NK-92 (cell line): ENCODE data around the gene DUSP8.
"Not testable (repeated sequence)": the region's sequence is repeated elsewhere in the genome, so short reads cannot be mapped to it uniquely, and the experiment has no call there.

Experiments
- DNase-seq: peaks from one replicate; lab custom pipeline; 2025; ENCODE audit not compliant: unreplicated experiment; lab: John Stamatoyannopoulos, UW

Gene DUSP8

DNA sequence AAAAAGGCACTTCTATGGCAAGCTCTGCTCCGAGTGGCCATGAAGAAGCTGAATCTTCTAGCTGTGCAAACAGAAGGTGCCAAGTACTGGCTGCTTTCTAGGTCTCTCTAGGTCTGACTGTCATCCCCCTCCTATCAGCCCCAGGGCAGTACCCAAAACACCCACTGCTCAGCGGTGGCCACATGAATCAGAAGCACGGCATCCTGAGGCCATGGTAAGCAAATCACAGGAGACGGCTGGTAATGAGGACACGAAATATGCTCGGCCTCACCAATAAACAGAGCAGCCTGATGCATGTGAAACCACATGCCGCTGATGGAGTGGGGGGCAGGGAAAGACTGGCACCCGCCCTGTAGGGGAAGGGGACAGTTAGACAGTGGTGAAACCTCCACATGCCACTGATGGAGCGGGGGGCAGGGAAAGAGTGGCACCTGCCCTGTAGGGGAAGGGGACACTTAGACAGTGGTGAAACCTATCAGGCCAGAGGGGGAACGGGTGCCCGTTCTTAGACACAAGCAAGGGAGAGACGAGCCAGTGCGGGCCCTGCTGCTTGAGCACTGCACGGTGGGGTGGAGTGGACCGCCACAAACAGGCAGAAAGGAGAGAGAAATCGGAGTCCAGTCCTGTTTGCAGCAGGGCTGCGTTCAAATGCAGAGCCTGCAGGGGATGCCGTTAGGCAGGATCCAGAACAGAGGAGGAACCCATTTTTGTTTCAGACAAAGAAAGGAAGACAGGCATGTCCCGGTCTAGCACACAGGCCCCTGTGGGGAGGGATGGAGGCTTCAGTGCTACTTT lies 55.6 kb downstream of the DUSP8 start:
- no peak for DNase-seq

DNA sequence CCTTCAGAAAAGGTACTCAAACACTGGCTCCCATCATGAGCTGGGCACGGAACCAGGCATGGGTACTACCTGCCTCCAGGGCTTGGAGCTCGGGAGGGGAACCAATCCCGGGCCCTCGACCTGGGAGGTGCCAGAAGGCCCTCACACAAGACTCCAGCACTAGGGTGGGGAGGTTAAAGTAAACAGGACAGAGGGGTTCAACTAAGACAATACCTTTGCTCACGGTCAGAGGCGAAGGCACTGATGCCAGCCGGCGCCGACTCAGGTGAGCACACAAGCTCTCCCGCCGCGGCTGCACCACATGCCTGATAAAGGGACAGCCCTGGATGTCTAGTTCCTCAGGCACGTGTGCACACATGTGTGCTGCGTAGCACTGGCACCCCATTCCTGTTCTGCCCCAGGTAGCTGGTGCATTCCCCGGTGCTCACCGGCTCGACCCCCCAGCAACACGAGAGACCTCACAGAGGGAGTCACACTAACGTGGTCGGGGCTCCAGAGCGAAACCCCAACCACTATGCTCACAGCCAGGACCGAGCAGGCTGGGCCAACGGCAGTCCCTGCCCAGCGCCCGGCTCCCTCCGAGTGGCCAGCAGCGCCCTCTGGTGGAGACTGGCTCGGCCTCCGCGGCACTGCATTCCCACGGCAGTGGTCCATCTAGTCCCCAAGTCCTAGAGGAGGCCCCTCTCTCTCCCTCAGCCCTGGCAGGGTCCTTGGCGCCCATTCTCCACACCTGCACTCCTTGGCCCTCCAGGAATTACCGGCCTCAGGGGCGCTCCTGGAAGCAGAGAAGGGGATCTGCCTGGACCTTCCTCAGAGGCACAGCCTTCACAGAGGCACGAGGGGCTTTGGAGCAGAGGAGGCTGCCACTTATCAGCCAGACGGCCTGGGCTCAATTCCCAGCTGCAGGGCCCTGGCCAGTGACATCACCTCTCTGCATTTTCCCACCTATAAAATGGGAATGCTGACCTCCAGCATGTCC lies 56.7 kb downstream of the DUSP8 start:
- no peak for DNase-seq

DNA sequence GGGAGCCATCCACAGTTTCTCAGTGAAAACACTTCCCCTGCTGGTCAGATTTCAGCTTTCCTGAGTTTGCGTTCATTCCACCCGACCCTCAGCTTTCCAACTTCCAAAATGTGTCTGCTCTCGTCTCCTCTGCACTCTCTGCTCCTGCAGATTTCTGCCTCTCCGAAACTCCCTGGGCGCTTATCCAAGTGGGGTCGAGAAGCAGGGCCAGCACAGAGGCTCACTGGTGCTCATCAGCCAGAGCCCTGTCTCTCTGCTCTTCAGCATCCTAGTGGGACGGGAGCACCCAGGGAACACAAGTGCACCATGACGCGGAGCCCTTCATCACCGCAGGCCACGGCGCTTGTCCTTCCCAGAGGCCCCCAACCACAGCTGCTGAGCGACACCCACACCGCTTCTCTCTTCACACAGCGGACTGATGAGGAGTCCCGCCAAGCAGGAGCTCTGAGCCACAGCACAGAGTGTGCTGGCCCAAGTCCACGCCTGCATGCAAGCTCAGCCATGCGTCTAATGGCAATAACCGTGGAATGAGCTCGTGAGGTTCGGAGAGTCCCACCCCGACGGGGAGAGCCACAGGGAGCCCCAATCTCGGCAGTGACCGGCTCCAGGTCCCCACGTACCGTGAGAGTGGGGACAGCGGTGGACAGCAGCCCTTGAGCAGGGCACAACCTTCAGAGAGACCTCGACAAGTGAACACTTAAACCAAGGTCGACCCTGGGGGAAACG lies 57.6 kb downstream of the DUSP8 start:
- no peak for DNase-seq

DNA sequence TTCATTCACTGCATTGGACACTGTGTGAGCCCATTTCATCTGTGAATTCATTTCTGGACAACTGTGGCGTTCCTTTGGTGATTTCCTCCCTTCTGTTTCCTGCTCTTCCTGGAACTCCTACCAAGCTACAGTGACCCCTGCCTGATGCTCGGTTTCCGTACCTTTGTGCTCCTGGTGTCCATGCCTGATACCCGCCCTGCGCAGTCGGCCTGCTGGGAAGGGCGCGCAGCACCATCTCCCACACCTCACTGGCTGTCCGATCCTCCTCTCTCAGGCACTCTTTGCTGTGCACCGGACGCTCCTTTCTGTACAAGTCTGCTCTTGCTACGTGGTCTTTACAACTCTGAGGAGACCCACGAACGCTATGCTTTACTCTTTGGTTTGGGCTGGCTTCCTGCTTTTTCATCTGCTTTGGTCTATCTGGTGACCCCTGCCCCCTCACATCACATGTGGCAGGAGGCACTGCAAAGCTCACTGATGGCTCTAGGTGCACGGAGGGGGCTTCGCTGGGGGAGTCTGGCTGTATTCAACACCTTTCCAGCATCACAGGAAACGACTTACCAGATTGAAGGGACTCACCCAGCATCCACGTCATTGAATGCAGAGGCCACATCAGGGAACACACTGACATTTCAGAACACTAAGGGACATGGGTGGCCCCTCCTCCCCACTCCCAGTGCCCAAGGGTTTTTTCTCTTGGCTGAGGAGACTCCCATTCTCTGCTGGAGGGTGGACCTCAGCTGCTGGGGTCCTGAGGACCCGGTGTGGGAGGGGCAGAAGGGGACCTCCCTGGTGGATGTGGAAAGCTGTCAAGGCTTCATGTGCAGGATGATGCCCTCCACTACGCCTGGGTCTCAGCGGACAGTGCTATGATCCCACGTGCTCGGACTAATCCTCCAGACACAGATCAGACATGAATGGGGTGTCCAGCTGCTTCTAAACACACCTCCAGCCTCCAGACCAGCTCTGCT lies 58.5 kb downstream of the DUSP8 start:
- DNase-seq, result no peak

DNA sequence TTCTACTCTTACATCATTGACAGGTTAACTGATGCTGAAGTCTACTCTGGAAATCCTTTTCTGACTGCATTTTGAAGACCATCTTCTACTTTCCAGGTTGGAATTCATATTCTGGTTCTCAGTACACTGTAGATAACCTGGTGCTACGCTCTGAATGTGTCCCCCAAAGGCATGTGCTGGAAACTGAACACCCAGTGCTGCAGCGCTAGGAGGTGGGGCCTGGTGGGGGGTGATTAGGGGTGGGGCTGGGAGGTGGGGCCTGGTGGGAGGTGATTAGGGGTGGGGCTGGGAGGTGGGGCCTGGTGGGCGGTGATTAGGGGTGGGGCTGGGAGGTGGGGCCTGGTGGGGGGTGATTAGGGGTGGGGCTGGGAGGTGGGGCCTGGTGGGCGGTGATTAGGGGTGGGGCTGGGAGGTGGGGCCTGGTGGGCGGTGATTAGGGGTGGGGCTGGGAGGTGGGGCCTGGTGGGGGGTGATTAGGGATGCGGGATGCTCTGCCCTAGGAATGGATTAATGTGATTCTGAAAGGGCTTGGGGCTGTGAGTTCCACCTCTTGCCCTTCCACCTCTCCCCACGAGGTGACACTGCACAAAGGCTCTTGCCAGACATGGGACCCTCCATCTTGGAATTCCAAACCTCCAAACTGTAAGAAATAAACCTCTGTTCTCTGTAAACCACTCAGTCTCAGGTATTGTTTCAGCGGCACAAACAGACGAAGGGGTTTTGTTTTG lies 59.4 kb downstream of the DUSP8 start:
- not testable (repeated sequence) for DNase-seq

DNA sequence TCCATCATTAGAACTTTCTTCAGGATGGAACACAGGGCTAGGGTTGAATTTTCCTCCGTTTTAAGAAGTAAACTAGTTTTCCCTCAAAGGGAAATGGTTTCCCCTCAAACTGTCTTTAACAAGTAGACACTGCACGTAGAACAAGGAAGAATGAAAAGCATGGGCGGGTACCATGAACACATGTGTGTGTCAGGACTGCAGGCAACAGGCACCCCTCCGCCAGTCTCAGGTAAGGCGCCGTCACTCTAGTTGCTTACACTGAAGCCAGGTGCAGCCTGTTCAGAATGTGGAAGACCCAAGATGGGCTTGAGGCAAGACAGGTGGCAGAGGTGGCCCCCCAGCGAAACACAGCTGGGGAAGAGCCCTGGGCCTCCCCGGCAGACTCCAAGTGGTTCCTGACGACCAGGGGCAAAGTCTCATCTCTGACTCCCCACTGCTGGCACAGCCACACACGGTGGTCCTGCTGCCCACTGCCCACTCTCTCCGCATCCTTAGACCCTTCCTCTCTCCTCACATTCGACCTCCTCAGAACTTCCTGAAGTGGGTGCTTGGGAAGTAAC lies 60.1 kb downstream of the DUSP8 start:
- no peak for DNase-seq

DNA sequence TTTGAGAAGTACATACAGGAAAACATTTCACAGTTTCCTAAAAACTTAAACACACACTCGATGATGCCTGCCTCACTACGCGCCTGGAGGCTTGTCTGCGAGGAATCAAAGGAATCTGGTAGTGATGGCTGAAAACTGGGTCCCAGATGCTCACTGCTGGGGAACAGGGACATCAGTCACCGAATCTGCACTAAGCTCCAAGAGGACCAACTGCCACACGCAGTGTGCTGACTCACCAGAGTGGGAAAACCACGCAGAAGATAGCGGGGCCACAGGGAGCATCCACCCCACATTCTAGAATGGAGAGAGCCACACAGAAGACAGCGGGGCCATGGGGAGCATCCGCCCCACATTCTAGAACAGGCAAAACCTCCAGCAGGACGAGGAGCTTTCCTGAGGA lies 61.1 kb downstream of the DUSP8 start:
- DNase-seq, result no peak

DNA sequence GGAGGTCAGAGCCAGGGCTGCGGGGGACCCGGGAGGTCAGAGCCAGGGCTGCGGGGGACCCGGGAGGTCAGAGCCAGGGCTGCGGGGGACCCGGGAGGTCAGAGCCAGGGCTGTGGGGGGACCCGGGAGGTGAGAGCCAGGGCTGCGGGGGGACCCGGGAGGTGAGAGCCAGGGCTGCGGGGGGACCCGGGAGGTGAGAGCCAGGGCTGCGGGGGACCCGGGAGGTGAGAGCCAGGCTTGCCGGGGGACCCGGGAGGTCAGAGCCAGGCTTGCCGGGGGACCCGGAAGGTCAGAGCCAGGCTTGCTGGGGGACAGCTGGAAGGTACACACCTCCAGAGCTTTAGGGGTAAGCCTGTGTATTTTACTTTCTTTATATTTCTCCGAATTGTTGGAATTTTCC lies 61.7 kb downstream of the DUSP8 start:
- DNase-seq, result not testable (repeated sequence)

DNA sequence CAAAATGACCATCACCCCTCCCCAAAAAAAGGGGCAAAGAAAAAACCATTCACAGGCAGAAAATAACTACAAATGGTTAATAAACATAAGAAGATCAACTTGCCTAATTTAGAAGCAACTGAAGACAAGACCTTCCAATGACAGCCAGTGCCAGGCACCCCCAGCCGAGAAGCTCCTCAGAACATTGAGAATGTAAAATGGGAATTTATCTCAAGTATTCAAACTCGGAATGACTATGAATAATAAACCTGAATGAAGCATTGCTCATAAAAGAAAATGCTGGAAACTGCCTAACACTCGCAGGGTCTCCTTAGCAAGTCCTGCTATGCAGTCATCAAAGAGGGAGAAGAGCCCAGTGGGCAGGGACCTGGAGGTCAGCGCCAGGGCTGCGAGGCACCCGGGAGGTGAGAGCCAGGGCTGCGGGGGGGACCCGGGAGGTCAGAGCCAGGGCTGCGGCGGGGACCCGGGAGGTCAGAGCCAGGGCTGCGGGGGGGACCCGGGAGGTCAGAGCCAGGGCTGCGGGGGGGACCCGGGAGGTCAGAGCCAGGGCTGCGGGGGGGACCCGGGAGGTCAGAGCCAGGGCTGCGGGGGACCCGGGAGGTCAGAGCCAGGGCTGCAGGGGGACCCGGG lies 62.3 kb downstream of the DUSP8 start:
- DNase-seq, result no peak

DNA sequence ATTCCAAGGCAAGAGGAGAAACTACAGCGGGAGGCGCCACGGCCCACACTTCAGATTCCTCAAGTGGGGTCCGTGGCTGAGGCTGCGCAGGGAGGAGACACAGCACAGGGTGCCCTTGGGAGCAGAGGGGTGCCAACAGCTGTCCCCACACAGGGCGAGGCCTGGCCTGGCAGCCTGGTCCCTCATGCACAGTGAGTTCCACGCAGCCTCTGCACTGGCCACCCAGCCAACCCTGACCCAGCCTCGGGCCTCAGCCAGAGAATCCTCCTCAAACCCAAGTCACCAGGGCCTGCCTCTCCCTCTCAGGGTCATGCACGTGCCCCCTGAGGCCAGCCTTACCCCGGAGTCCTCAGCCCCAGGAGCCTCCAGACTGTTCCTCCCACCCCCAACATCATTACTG lies 63.1 kb downstream of the DUSP8 start:
- no peak for DNase-seq

DNA sequence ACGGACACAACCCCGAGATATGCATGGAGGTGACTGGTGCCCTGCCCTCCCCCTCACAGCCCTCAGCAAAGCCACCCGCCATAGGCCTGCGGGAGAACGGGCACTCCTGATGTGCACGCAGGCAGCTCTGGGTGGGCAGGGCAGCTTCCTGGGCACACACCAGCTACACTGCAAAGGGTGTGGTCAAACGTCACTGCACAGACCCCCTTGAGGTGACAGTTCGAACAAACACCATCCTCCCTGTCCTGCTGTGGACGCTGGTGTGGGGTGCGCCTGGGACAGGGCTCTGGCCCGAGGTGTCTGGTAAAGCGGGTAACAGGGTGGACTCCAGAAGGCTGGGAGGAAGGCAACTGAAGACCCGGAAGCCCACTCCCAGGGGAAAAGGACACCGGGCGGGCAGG lies 63.6 kb downstream of the DUSP8 start:
- no peak for DNase-seq

DNA sequence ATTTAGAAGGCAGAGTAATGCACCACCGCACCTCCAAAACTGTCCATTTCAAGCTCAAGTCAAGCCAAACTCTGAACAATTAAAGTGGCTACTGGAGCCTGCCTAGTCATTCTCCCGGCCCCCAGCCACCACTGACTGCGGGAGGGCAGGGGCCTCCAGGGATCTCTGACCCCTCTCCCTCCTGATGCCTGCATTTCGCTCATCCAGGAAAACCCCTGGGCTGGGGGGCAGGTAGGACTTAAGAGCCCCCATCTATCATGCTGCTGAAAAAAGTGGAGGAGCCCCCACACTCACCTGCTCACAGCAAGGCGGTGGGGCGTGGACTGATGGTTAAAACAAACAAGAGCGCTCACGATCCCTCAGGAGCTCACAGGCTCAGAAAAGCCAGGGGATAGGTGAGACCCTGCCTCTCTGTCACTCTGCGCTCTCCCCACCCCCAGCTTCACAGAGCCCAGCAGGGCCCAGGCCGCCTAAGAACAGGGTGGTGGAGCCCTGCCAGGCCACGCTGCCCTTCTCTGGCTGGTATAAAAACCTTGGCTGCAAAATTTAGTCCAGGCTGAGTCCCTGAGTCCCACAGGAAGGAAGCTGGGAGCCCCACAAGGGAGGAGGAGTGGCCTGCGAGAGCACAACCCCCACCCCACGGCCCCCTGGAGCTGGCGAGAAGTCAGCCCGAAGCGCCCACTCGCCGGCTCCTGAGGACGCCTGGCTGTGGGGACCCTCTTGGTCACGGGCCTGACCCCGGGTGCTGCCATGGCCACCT lies 64.5 kb downstream of the DUSP8 start:
- no peak for DNase-seq

DNA sequence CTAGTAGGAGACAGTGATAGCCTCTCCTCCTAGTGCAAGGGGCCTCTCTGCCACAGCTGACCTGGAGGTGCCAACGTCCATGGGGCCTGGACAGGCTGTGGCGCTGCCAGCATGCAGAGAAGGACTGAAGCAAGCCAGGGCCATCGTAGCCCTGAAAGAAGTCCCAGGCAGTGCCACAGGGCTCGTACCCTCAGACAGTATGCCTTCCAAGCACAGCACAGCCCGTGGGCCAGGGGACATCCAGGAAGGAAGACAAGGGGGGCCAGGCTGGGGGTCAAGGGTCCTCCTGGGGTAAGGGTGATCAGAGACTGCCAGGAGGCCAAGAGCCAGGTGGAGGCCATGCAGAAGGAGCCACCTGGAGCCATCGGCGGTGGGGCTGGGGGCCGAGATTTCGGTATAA lies 65.1 kb downstream of the DUSP8 start:
- no peak for DNase-seq

DNA sequence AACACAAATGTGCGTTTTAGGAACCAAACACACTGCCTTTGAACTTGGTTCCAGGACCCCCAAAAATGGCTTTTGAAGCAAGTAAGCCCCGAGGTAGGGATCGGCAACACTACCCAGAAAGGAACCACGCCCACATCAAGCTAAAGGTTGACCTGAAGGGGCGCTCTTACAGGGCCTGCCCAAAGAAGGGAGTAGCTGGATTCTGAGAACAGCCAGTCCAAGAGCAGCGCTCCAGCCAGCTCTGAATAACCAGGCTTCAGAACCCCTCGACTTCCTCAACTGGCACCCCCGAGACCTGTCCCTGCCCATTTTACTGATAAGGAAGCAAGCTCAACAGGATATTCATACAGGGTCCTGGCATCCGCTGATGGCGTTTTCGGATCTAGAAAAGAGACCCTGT lies 66.6 kb downstream of the DUSP8 start:
- DNase-seq, result no peak

DNA sequence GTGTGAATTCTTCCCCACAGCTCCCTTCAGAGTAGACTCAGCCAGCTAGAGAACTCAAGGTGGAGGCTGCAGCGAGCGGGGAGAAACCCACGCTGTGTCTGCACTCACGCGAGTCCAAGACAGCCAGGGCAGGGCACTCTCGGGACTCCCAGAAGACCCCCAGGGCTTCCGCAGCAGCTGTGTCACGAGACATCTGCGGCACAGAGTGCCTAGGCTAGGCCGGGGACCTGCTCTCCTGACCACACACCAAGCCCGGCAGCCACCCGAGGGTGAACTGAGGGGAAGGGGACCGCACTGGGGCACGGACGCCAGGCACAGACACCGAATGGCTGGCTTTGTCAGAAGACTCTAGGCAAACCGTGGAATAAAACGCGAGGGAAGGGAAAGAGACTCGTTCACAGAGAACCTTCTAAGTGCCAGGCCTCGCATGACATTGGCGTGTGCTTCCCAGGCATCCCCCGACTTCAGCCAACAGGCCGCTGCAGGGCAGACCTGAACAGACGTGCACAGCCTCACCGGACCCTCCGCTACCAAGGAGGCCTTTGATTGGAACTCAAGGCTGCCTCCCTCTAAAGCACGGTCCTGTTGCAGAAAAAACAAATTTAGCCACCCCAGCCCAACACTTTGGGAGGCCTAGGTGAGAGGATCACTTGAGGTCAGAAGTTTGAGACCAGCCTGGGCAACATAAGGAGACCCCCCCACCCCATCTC lies 67.3 kb downstream of the DUSP8 start:
- DNase-seq, result no peak

DNA sequence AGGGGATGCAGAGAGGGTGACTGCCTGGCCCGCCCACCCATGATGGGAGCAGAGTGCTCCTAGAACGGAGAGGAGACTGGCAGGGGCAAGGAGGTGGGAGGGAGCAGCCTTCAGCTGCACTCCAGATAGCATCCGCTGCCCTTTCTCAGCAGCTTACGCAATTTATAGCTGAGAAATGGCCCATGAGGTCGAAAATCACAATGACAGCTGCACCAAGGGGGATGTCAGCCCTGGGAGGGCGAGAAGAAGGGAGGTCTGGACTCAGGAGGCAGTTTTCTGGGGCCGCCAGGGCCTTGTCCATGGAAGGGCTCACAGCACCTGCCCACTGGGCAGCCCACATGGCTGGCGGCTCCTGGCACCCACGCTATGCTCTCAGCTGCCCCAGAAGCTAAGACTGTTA lies 67.9 kb downstream of the DUSP8 start:
- DNase-seq, result no peak
